Keratinocyte (primary cell): ENCODE results near the gene SUN1. TPM values are rescaled to one million over a fixed set of nuclear protein-coding genes. Genes with fewer than 3 reads are reported as not detected.

Source experiments
- DNase-seq: peaks from one replicate; pipeline ENCODE4 v3.0.0-alpha.2; 2011; ENCODE audit warnings: low read depth, missing footprints, low spot score
- FAIRE-seq: peaks from 2 replicates; lab custom pipeline; 2011; peaks lifted over from hg19 to GRCh38; lab: Jason Lieb, UNC
- H2AFZ ChIP-seq: 2 replicates; pipeline ENCODE4 v1.6.0; 2012; ENCODE audit warnings: low read length, control low read depth, inconsistent platforms; ENCODE audit not compliant: control insufficient read depth
- H3K27ac ChIP-seq: 2 replicates; pipeline ENCODE4 v1.5.1; 2011; ENCODE audit warnings: low read length; ENCODE audit not compliant: control insufficient read depth, insufficient read depth
- H3K27me3 ChIP-seq: 3 replicates; pipeline ENCODE4 v1.6.0; 2011; ENCODE audit warnings: low read length; ENCODE audit not compliant: control insufficient read depth, insufficient read depth; ENCODE audit errors: extremely low read depth
- H3K36me3 ChIP-seq, 2 experiments: 2 replicates in 1 of 2; 3 replicates in 1 of 2; pipeline ENCODE4 v1.5.1; 2011; ENCODE audit warnings: low read length in 2 of 2, mild to moderate bottlenecking in 1 of 2; ENCODE audit not compliant: control insufficient read depth in 2 of 2, insufficient read depth in 2 of 2; ENCODE audit errors: extremely low read depth in 1 of 2
- H3K4me1 ChIP-seq: 3 replicates; pipeline ENCODE4 v1.5.1; 2011; ENCODE audit warnings: low read length; ENCODE audit not compliant: control insufficient read depth, insufficient read depth; ENCODE audit errors: extremely low read depth
- H3K4me2 ChIP-seq: 3 replicates; pipeline ENCODE4 v1.6.0; 2011; ENCODE audit warnings: low read depth, low read length; ENCODE audit not compliant: control insufficient read depth, insufficient read depth; ENCODE audit errors: extremely low read depth
- H3K4me3 ChIP-seq, 3 experiments: fragments of 200-600 bp in 1 of 3; sonication (generic) in 1 of 3; 2 replicates in 2 of 3; 3 replicates in 1 of 3; pipeline ENCODE4 v1.5.1; 2011 to 2016; ENCODE audit warnings: low read length in 3 of 3, mild to moderate bottlenecking in 3 of 3, control low read depth in 2 of 3, inconsistent platforms in 1 of 3, low read depth in 1 of 3, mixed read lengths in 1 of 3, mixed run types in 1 of 3, moderate library complexity in 1 of 3; ENCODE audit not compliant: control insufficient read depth in 2 of 3, insufficient read depth in 2 of 3; ENCODE audit errors: extremely low read depth in 1 of 3
- H3K79me2 ChIP-seq: 2 replicates; pipeline ENCODE4 v1.6.0; 2012; ENCODE audit warnings: low read length; ENCODE audit not compliant: control insufficient read depth, insufficient read depth
- H3K9ac ChIP-seq: 3 replicates; pipeline ENCODE4 v1.6.0; 2011; ENCODE audit warnings: low read length; ENCODE audit not compliant: control insufficient read depth, insufficient read depth; ENCODE audit errors: extremely low read depth
- H3K9me1 ChIP-seq: 3 replicates; pipeline ENCODE4 v1.6.0; 2011; ENCODE audit warnings: low read length; ENCODE audit not compliant: control insufficient read depth, insufficient read depth; ENCODE audit errors: extremely low read depth
- H3K9me3 ChIP-seq: 2 replicates; pipeline ENCODE4 v1.5.1; 2012; ENCODE audit warnings: low read depth, low read length; ENCODE audit not compliant: control insufficient read depth
- H4K20me1 ChIP-seq: 3 replicates; pipeline ENCODE4 v1.6.0; 2011; ENCODE audit warnings: low read length; ENCODE audit not compliant: control insufficient read depth, insufficient read depth; ENCODE audit errors: extremely low read depth
- CTCF ChIP-seq, 3 experiments: IDR thresholded peaks in 1 of 3; conservative IDR thresholded peaks in 1 of 3; optimal IDR thresholded peaks in 1 of 3; 2 replicates in 2 of 3; 3 replicates in 1 of 3; pipeline versions ENCODE3 to v1.5.1; 2011; ENCODE audit warnings: low read length in 3 of 3, mild to moderate bottlenecking in 3 of 3, moderate library complexity in 2 of 3, control low read depth in 1 of 3, inconsistent platforms in 1 of 3; ENCODE audit not compliant: insufficient read depth in 2 of 3; ENCODE audit errors: extremely low read depth in 1 of 3
- EZH2 ChIP-seq: IDR thresholded peaks from one replicate; pipeline ENCODE4 v1.6.1; 2012; ENCODE audit warnings: inconsistent platforms, mild to moderate bottlenecking, low read length, moderate library complexity
- dilution Hi-C: fragments of 300-500 bp; cut with MboI; formaldehyde crosslinking; loops from one replicate; pipeline ENCODE4 v1.7.0; 2020; ENCODE audit warnings: low sequenced_read_pairs; ENCODE audit not compliant: extremely low pct_ligation_motif_present
- polyA plus RNA-seq, 5 experiments: library from polyadenylated mRNA; depleted of rRNA in 3 of 5; stranded (reverse) in 3 of 5; stranded (forward) in 1 of 5; unstranded in 1 of 5; fragments of >200 nt; gene quantifications; 1 replicate in 1 of 5; 2 replicates in 3 of 5; 3 replicates in 1 of 5; pipeline versions ENCODE4 v1.2.1 to v1.2.3, GENCODE V29; 2011 to 2012; ENCODE audit warnings: missing spikeins in 2 of 5, low read depth in 1 of 5, low replicate concordance in 1 of 5

SUN1 gene
- polyA plus RNA-seq, 1 donor (not counting 4 experiments of a cell fraction or from before 2014, with no cell fraction given) = 166 TPM

- Histone ChIP-seq H2AFZ (no peak overlapping the region), H3K9me3 (no peaks in the 10 kb centered on the region), H3K4me1 (peaks cover 19% of the 10 kb centered on the region), H3K4me2 (no peak overlapping the region), H3K36me3 (no peaks in the 10 kb centered on the region), H4K20me1 (no peaks in the 10 kb centered on the region), H3K27ac (no peak overlapping the region), H3K9me1 (no peaks in the 10 kb centered on the region), H3K27me3 (peaks cover 10% of the 10 kb centered on the region), H3K9ac (no peak overlapping the region), H3K4me3 (no peak overlapping the region), H3K79me2 (no peaks in the 10 kb centered on the region)
- DNase-seq = no peak
- no peak for TF ChIP-seq CTCF (optimal IDR thresholded peaks at IDR 0.05 in 1 of 3, IDR thresholded peaks at IDR 0.05 in 1 of 3, conservative IDR thresholded peaks at IDR 0.05 in 1 of 3; ENCODE audit: extremely low read depth in 1 of 3, insufficient read depth in 2 of 3, low read length in 3 of 3)
- TF ChIP-seq EZH2 = no peak
- FAIRE-seq = no peak
- dilution Hi-C loops = no loop called here
Measured at GRCh38 chr7:916291-916941, 84.1 kb downstream of the SUN1 start.

- Histone ChIP-seq H3K27me3 (peaks cover 10% of the 10 kb centered on the region), H4K20me1 (no peaks in the 10 kb centered on the region), H3K4me3 (no peak overlapping the region), H3K4me1 (peaks cover 19% of the 10 kb centered on the region), H3K36me3 (no peaks in the 10 kb centered on the region), H3K4me2 (no peak overlapping the region), H3K79me2 (no peaks in the 10 kb centered on the region), H2AFZ (no peak overlapping the region), H3K27ac (no peak overlapping the region), H3K9me1 (no peaks in the 10 kb centered on the region), H3K9ac (no peak overlapping the region), H3K9me3 (no peaks in the 10 kb centered on the region)
- FAIRE-seq (no peak), DNase-seq (no peak)
- TF ChIP-seq CTCF (optimal IDR thresholded peaks at IDR 0.05 in 1 of 3, IDR thresholded peaks at IDR 0.05 in 1 of 3, conservative IDR thresholded peaks at IDR 0.05 in 1 of 3; ENCODE audit: extremely low read depth in 1 of 3, insufficient read depth in 2 of 3, low read length in 3 of 3) (no peak), EZH2 (no peak)
- dilution Hi-C loops = no loop called here
Measured at GRCh38 chr7:917255-918117, 85.2 kb downstream of the SUN1 start.
